Large intestine (tissue), 12 donors: ENCODE results near the gene STAG1. TPM values are rescaled to one million over a fixed set of nuclear protein-coding genes. Genes with fewer than 3 reads are reported as not detected.
"Not testable (repeated sequence)": the region's sequence is repeated elsewhere in the genome, so short reads cannot be mapped to it uniquely, and the experiment has no call there.

Source experiments
- DNase-seq, 2 donors: peaks; one replicate each; pipeline versions ENCODE4 v3.0.0 to v3.0.0-alpha.2; 2013
- H3K27ac ChIP-seq: one replicate; pipeline ENCODE4 v1.5.1; 2013; ENCODE audit warnings: low read length
- H3K27me3 ChIP-seq: 2 replicates; pipeline ENCODE4 v1.6.1; 2013; ENCODE audit warnings: low read length; ENCODE audit not compliant: control insufficient read depth, insufficient read depth
- H3K36me3 ChIP-seq: 2 replicates; pipeline ENCODE4 v1.6.1; 2013; ENCODE audit warnings: low read length; ENCODE audit not compliant: control insufficient read depth, insufficient read depth
- H3K4me1 ChIP-seq: one replicate; pipeline ENCODE4 v1.6.1; 2013; ENCODE audit warnings: low read length; ENCODE audit not compliant: control insufficient read depth, insufficient read depth
- H3K4me3 ChIP-seq: one replicate; pipeline ENCODE4 v1.5.1; 2013; ENCODE audit warnings: low read length
- H3K9me3 ChIP-seq: one replicate; pipeline ENCODE4 v1.6.1; 2013; ENCODE audit warnings: mild to moderate bottlenecking, low read depth, low read length, moderate library complexity; ENCODE audit not compliant: control insufficient read depth
- WGBS: methylation state at CpG from one replicate; pipeline ENCODE4 v1.1.5; 2013; ENCODE audit warnings: low lambda C conversion rate; ENCODE audit not compliant: insufficient coverage; 5-methylcytosine and 5-hydroxymethylcytosine counted together
- long read RNA-seq, 11 donors: transcript quantifications; one replicate each; lab custom pipeline, GENCODE V29; 2026
- polyA plus RNA-seq: library from polyadenylated mRNA; unstranded; fragments of 120-200 nt; gene quantifications from one replicate; pipeline ENCODE4 v1.2.1, GENCODE V29; 2013

Gene STAG1
- 28.8 TPM for polyA plus RNA-seq
- long read RNA-seq, donor 1, result 0 reads
- long read RNA-seq, donor 2, full-length matches to known transcripts, result 1 of 11 reads
- long read RNA-seq, donor 2, partial matches to known transcripts, result 10 of 11 reads
- long read RNA-seq, donor 2, other reads (novel, unspliced or antisense), result 0 of 11 reads
- long read RNA-seq, donor 3, result 0 reads
- long read RNA-seq, donor 4, result 0 reads
- long read RNA-seq, donor 5, full-length matches to known transcripts, result 1 of 1 reads
- long read RNA-seq, donor 5, partial matches to known transcripts, result 0 of 1 reads
- long read RNA-seq, donor 5, other reads (novel, unspliced or antisense), result 0 of 1 reads
- long read RNA-seq, donor 6, full-length matches to known transcripts, result 1 of 1 reads
- long read RNA-seq, donor 6, partial matches to known transcripts, result 0 of 1 reads
- long read RNA-seq, donor 6, other reads (novel, unspliced or antisense), result 0 of 1 reads
- long read RNA-seq, donor 7, result 0 reads
- long read RNA-seq, donor 8, result 0 reads
- long read RNA-seq, donor 9, partial matches to known transcripts, result 5 of 5 reads
- long read RNA-seq, donor 9, other reads (novel, unspliced or antisense), result 0 of 5 reads
- long read RNA-seq, donor 10, full-length matches to known transcripts, result 2 of 2 reads
- long read RNA-seq, donor 10, partial matches to known transcripts, result 0 of 2 reads
- long read RNA-seq, donor 10, other reads (novel, unspliced or antisense), result 0 of 2 reads
- long read RNA-seq, donor 11, full-length matches to known transcripts, result 2 of 2 reads
- long read RNA-seq, donor 11, partial matches to known transcripts, result 0 of 2 reads
- long read RNA-seq, donor 11, other reads (novel, unspliced or antisense), result 0 of 2 reads

GRCh38 chr3:136752172-136752421 lies at the start of gene STAG1:
Gene STAG1 (minus strand): TSS chr3:136752378. CDS start chr3:136630898, 121,480 bp downstream.
- no peaks in the 10 kb centered on the region for H3K9me3 ChIP-seq
- no peaks in the 10 kb centered on the region for H3K36me3 ChIP-seq
- H3K4me3 ChIP-seq, result peak within 1 kb of the TSS; percentile 65
- WGBS, result no CpG with 5 or more reads among the region's 27 CpGs
- peaks cover 13% of the 10 kb centered on the region for H3K4me1 ChIP-seq
- DNase-seq, result no peak
- peak within 1 kb of the TSS; percentile 94 for H3K27ac ChIP-seq
- no peaks in the 10 kb centered on the region for H3K27me3 ChIP-seq

DNA sequence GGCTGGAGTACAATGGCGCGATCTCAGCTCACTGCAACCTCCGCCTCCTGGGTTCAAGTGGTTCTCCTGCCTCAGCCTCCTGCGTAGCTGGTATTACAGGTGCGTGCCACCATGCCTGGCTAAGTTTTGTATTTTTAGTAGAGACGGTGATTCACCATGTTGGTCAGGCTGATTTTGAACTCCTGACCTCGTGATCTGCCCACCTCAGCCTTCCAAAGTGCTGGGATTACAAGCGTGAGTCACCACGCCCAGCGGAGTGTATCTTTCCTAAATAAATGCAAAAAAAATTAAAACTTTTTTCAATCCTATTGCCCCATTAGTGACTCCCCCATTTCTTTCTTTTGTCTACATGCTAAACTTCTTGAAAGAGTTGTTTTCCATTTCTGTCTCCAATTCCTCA lies 49.0 kb upstream of the STAG1 start:
- not testable (repeated sequence) for H3K4me3 ChIP-seq, H3K9me3 ChIP-seq, H3K4me1 ChIP-seq, DNase-seq, H3K36me3 ChIP-seq, H3K27me3 ChIP-seq, H3K27ac ChIP-seq
- WGBS, result no CpG with 5 or more reads among the region's 10 CpGs

DNA sequence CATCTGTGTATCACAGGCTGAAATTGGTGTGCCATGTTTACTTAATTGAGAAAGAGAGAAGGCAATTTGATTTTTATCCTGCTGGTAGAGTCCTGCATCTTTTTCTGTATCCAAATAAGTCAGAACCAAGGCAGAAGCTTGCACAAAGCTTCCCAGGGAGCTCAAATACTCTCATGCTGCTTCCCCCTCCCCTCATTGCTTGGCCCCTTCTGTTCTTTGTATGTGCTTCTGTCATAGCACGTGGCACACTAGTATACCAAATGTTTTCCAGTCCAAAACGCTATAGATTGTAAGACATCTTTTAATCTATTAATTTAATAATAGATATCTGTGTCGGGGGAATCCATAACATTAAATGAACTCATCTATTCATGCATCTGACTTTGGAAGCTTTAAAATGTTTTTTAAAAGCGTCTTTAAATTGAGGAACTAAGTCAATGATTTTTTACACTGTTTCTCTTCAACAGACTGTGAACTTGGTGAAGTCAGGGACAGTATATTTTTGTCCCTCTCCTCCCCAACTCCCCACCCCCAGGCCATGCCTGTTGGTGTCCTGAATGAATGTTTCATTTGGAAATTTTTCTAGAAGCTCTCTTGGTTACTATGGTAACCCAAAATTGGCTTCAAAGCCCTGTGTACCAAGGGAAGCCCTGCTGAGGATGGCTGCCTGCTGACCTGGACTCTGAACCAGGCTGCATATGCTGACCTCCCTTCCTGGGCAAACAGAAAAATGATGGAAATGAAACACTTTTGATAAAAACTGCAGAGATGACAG lies 40.6 kb upstream of the STAG1 start:
- Histone ChIP-seq H3K27ac (no peak overlapping the region), H3K36me3 (no peaks in the 10 kb centered on the region), H3K27me3 (no peaks in the 10 kb centered on the region), H3K4me1 (no peaks in the 10 kb centered on the region), H3K9me3 (no peaks in the 10 kb centered on the region), H3K4me3 (no peak overlapping the region)
- 83% methylated on average over 2 of the region's 4 CpGs for WGBS
- no peak for DNase-seq

DNA sequence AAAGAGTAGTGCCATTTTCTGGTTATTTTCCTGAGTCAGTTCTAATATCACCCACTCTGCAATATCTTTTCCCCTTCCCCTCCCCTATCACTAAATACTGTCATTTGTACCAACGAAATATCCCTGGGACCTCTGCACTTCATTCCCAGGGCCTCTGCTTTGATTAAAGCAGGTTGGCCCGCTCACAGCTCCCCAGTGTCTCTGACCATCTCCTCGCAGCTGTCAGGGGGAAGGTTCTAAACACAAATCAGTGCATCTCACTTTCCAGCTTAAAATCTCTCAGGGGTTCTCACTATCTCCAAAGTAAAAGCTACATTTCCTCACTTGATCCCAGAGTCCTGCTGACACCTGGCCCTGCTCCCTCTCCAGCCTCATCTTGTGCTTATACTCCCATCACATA lies 38.6 kb upstream of the STAG1 start:
- Histone ChIP-seq H3K4me1 (no peaks in the 10 kb centered on the region), H3K27me3 (no peaks in the 10 kb centered on the region), H3K9me3 (no peaks in the 10 kb centered on the region), H3K36me3 (no peaks in the 10 kb centered on the region), H3K4me3 (no peak overlapping the region), H3K27ac (no peak overlapping the region)
- no CpG with 5 or more reads among the region's 3 CpGs for WGBS
- no peak for DNase-seq

GRCh38 chr3:136789976-136790375 lies 37.8 kb upstream of the STAG1 start:
- Histone ChIP-seq H3K9me3 (no peaks in the 10 kb centered on the region), H3K4me3 (no peak overlapping the region), H3K27ac (no peak overlapping the region), H3K27me3 (no peaks in the 10 kb centered on the region), H3K4me1 (no peaks in the 10 kb centered on the region), H3K36me3 (no peaks in the 10 kb centered on the region)
- no CpG with 5 or more reads among the region's 1 CpG for WGBS
- DNase-seq, result no peak

GRCh38 chr3:136788154-136788553 lies 36.0 kb upstream of the STAG1 start:
- no peaks in the 10 kb centered on the region for H3K36me3 ChIP-seq
- H3K4me1 ChIP-seq, result no peaks in the 10 kb centered on the region
- H3K27ac ChIP-seq, result no peak overlapping the region
- no peak for DNase-seq
- H3K27me3 ChIP-seq, result no peaks in the 10 kb centered on the region
- H3K4me3 ChIP-seq, result no peak overlapping the region
- no CpG with 5 or more reads among the region's 1 CpG for WGBS
- H3K9me3 ChIP-seq, result no peaks in the 10 kb centered on the region

DNA sequence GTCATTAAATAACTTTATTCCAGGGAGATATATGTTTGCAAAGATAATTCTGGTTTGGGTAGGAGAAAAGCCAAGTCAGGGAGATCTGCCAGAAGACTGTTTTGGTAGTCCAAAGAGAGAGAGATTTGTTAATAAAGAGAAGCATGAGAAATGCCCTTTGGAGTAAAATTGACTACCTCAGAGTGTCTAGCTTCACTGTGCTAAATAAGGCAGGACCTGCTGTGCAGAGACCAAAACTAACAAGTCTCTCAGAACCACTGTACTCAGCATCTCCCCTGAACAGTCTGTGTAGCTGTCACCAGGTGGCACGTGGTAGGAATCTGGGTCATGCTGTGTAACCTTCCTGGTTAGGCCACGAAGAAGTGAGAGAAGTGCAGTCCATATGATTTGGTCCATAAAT lies 35.2 kb upstream of the STAG1 start:
- Histone ChIP-seq H3K36me3 (no peaks in the 10 kb centered on the region), H3K4me3 (no peak overlapping the region), H3K9me3 (no peaks in the 10 kb centered on the region), H3K27ac (no peak overlapping the region), H3K27me3 (no peaks in the 10 kb centered on the region), H3K4me1 (no peaks in the 10 kb centered on the region)
- no CpG with 5 or more reads among the region's 2 CpGs for WGBS
- DNase-seq, result no peak

GRCh38 chr3:136783708-136784191 lies 31.6 kb upstream of the STAG1 start:
- no CpG with 5 or more reads among the region's 5 CpGs for WGBS
- H3K27ac ChIP-seq, result no peak overlapping the region

GRCh38 chr3:136780741-136781140 lies 28.6 kb upstream of the STAG1 start:
- Histone ChIP-seq H3K27ac (no peak overlapping the region), H3K36me3 (no peaks in the 10 kb centered on the region), H3K4me3 (no peak overlapping the region), H3K4me1 (no peaks in the 10 kb centered on the region), H3K27me3 (no peaks in the 10 kb centered on the region), H3K9me3 (no peaks in the 10 kb centered on the region)
- DNase-seq, result no peak
- WGBS, result no CpG with 5 or more reads among the region's 4 CpGs

More at GRCh38 chr3:136783708-136784191, 31.6 kb upstream of the STAG1 start:
- Histone ChIP-seq H3K4me3 (no peak overlapping the region), H3K9me3 (no peaks in the 10 kb centered on the region), H3K4me1 (no peaks in the 10 kb centered on the region), H3K27me3 (no peaks in the 10 kb centered on the region), H3K36me3 (no peaks in the 10 kb centered on the region)
- DNase-seq, result no peak

DNA sequence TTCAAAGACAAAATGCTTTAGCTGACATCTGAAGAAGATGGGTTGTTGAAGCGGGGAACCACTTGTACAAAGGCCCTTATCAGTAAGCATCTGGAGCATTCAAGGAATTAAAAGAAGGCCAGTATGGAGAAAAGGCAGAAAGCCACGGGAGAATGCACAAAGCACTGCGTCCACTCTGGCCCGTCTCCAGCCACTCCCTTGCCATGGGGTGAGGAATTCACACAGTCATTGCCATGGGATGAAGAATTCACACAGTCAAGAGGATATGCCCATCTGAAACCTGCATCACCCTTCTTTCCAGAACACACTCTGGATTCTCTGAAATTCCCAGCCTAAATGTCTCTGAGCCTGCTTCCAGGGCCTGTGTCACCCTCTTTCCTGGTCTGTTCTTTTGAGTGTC lies 26.7 kb upstream of the STAG1 start:
- no peaks in the 10 kb centered on the region for H3K4me1 ChIP-seq
- no peaks in the 10 kb centered on the region for H3K27me3 ChIP-seq
- H3K36me3 ChIP-seq, result no peaks in the 10 kb centered on the region
- H3K27ac ChIP-seq, result no peak overlapping the region
- H3K9me3 ChIP-seq, result no peaks in the 10 kb centered on the region
- no peak for DNase-seq
- no CpG with 5 or more reads among the region's 4 CpGs for WGBS
- no peak overlapping the region for H3K4me3 ChIP-seq
